K562 (cell line): ENCODE data around the gene MTOR. TPM values are rescaled to one million over a fixed set of nuclear protein-coding genes. Genes with fewer than 3 reads are reported as not detected.

Source experiments
- ATAC-seq: fragments of 200-7000 bp; cut with Tn5 transposase; 3 replicates; pipeline ENCODE4 v1.9.1; 2020; ENCODE audit warnings: moderate library complexity
- BruUV-seq: library from RNA; stranded (reverse); fragments of 400-500 nt; replicated peaks from 2 replicates; lab custom pipeline; 2021; lab: Mats Ljungman, UMichigan
- CTCF ChIA-PET: fragments of 300-600 bp; formaldehyde crosslinking; extraction: SDS; loops from one replicate; lab custom pipeline; 2021; ENCODE audit warnings: low intra/inter-chr PET ratio; lab: Yijun Ruan, JAX
- POLR2A ChIA-PET: fragments of 300-600, 350-650 bp; sonication (Branson Sonifier 250); formaldehyde crosslinking; extraction: SDS; loops from one replicate; lab custom pipeline; 2021; ENCODE audit warnings: antibody characterized with exemption, inconsistent platforms; lab: Yijun Ruan, JAX
- DNase-seq, 4 experiments: peaks; one replicate each; pipeline versions ENCODE4 v3.0.0 to v3.0.0-alpha.2; 2011 to 2018; ENCODE audit warnings: low spot score in 3 of 4, mixed read lengths in 3 of 4; ENCODE audit errors: extremely low read depth in 1 of 4
- FAIRE-seq: peaks from 2 replicates; lab custom pipeline; 2011; peaks lifted over from hg19 to GRCh38; lab: Jason Lieb, UNC
- H2AFZ ChIP-seq: 2 replicates; pipeline ENCODE4 v1.6.0; 2011; ENCODE audit warnings: low read depth, low read length, control low read depth, inconsistent platforms
- H3K27ac ChIP-seq: fragments of 200-600 bp; 3 replicates; pipeline ENCODE4 v1.8.0; 2011; ENCODE audit warnings: low read depth, mild to moderate bottlenecking, control low read depth, inconsistent platforms, low read length, moderate library complexity, mixed read lengths; ENCODE audit errors: extremely low read depth
- H3K27me3 ChIP-seq, 2 experiments: fragments of 300-600 bp in 1 of 2; 2 replicates in 1 of 2; 3 replicates in 1 of 2; pipeline versions ENCODE4 v1.6.0 to v1.8.0; 2011; ENCODE audit warnings: inconsistent platforms in 2 of 2, low read length in 2 of 2, mild to moderate bottlenecking in 1 of 2, mixed read lengths in 1 of 2, moderate library complexity in 1 of 2; ENCODE audit not compliant: control insufficient read depth in 2 of 2, insufficient read depth in 2 of 2
- H3K36me3 ChIP-seq: fragments of 300-600 bp; 3 replicates; pipeline ENCODE4 v1.8.0; 2011; ENCODE audit warnings: mild to moderate bottlenecking, low read length, inconsistent platforms; ENCODE audit not compliant: control insufficient read depth, insufficient read depth
- H3K4me1 ChIP-seq, 2 experiments: fragments of 200-600 bp in 1 of 2; replicated peaks in 1 of 2; 2 replicates in 1 of 2; 3 replicates in 1 of 2; pipeline versions ENCODE4 v1.5.1 to v1.8.0; 2011; ENCODE audit warnings: inconsistent platforms in 2 of 2, low read length in 2 of 2, mild to moderate bottlenecking in 1 of 2, mixed read lengths in 1 of 2, moderate library complexity in 1 of 2; ENCODE audit not compliant: control insufficient read depth in 2 of 2, insufficient read depth in 2 of 2
- H3K4me2 ChIP-seq: 2 replicates; pipeline ENCODE4 v1.6.1; 2011; ENCODE audit warnings: low read length, control low read depth, inconsistent platforms, mixed read lengths; ENCODE audit not compliant: insufficient read depth
- H3K4me3 ChIP-seq: fragments of 200-600 bp; sonication (generic), shearing (Covaris generic); 2 replicates; pipeline ENCODE4 v1.5.1; 2016; ENCODE audit warnings: control low read depth, inconsistent platforms
- H3K79me2 ChIP-seq: fragments of 200-600 bp; 3 replicates; pipeline ENCODE4 v1.8.0; 2011; ENCODE audit warnings: low read length, inconsistent platforms; ENCODE audit not compliant: control insufficient read depth, insufficient read depth
- H3K9ac ChIP-seq, 2 experiments: 2 replicates each; pipeline versions ENCODE4 v1.6.0 to v1.6.1; 2011; ENCODE audit warnings: low read depth in 2 of 2, low read length in 2 of 2, control low read depth in 1 of 2, inconsistent platforms in 1 of 2, mild to moderate bottlenecking in 1 of 2, mixed read lengths in 1 of 2; ENCODE audit not compliant: insufficient read depth in 1 of 2
- H3K9me1 ChIP-seq: one replicate; pipeline ENCODE4 v1.6.0; 2011; ENCODE audit warnings: inconsistent platforms, mild to moderate bottlenecking, low read length, moderate library complexity; ENCODE audit not compliant: control insufficient read depth, insufficient read depth
- H3K9me3 ChIP-seq: replicated peaks from 2 replicates; pipeline ENCODE4 v1.5.1; 2011; ENCODE audit warnings: low read depth, low read length, inconsistent platforms; ENCODE audit not compliant: control insufficient read depth, insufficient read depth
- H4K20me1 ChIP-seq: replicated peaks from 2 replicates; pipeline ENCODE4 v1.6.1; 2011; ENCODE audit warnings: low read length, inconsistent platforms, mixed read lengths; ENCODE audit not compliant: control insufficient read depth, insufficient read depth
- CBX1 ChIP-seq: sonication (generic); IDR thresholded peaks from 2 replicates; pipeline ENCODE4 v1.6.1; 2016; ENCODE audit warnings: antibody characterized with exemption, low read depth, mild to moderate bottlenecking
- CEBPG ChIP-seq, 3 experiments: fragments of 200-800 bp in 1 of 3; sonication (Bioruptor generic) in 1 of 3; sonication (generic) in 1 of 3; formaldehyde crosslinking in 1 of 3; IDR thresholded peaks in 2 of 3; conservative IDR thresholded peaks in 1 of 3; 2 replicates each; pipeline versions ENCODE4 v1.6.1 to v1.8.0; 2016 to 2022; ENCODE audit warnings: missing compliant biosample characterization in 2 of 3, missing genetic modification characterization in 2 of 3, mild to moderate bottlenecking in 1 of 3, missing genetic modification reagents in 1 of 3
- MBD2 ChIP-seq: sonication (generic); IDR thresholded peaks from 2 replicates; pipeline ENCODE4 v1.6.1; 2016; ENCODE audit warnings: low read depth, borderline replicate concordance
- WGBS: fragments of 100-300 bp; shearing (Covaris generic); methylation state at CpG from one replicate; pipeline ENCODE4 v1.1.6; 2016; ENCODE audit warnings: low coverage, mixed read lengths; ENCODE audit not compliant: insufficient coverage; ENCODE audit errors: missing lambda C conversion rate; 5-methylcytosine and 5-hydroxymethylcytosine counted together
- in situ Hi-C: fragments of 300-500 bp; cut with MboI; formaldehyde crosslinking; loops from 4 replicates; pipeline ENCODE4 v1.15.0; 2018; ENCODE audit warnings: inconsistent platforms, mixed read lengths
- intact Hi-C: fragments of 100-400 bp; cut with micrococcal nuclease; formaldehyde crosslinking; loops from 2 replicates; pipeline ENCODE4 v1.14.2; 2022
- polyA plus RNA-seq, 8 experiments: library from polyadenylated mRNA; depleted of rRNA in 4 of 8; stranded (reverse) in 5 of 8; unstranded in 3 of 8; fragments of >200 nt; fragmentation: Nextera tagmentation in 2 of 8; fragmentation: Illumina TruSeq in 1 of 8; extraction: Ambion mirVana in 2 of 8; extraction: Trizol in 1 of 8; gene quantifications; 2 replicates each; pipeline versions ENCODE4 v1.2.1 to v1.2.3, GENCODE V29; 2011 to 2014; ENCODE audit warnings: inconsistent platforms in 1 of 8, missing spikeins in 1 of 8
- total RNA-seq, 7 experiments: library from RNA; depleted of rRNA in 6 of 7; stranded (reverse); fragments of >200 nt in 6 of 7; fragmentation: Illumina TruSeq in 2 of 7; extraction: Trizol in 2 of 7; gene quantifications; 2 replicates each; pipeline versions ENCODE4 v1.2.1 to v1.2.3, GENCODE V29; 2011 to 2021; ENCODE audit warnings: low replicate concordance in 1 of 7
- TF ChIP-seq, protein P1 (sequence below): fragments of 450-650 bp; formaldehyde crosslinking; IDR thresholded peaks from 2 replicates; pipeline ENCODE4 v1.4.0; 2020; ENCODE audit warnings: mild to moderate bottlenecking, mixed read lengths

Gene MTOR
- total and polyA plus RNA-seq, 9 of the 15 experiments (the other 6 are each of a cell fraction or from before 2014, with no cell fraction given): 11.4 to 71.4 (median 52.2) TPM

DNA sequence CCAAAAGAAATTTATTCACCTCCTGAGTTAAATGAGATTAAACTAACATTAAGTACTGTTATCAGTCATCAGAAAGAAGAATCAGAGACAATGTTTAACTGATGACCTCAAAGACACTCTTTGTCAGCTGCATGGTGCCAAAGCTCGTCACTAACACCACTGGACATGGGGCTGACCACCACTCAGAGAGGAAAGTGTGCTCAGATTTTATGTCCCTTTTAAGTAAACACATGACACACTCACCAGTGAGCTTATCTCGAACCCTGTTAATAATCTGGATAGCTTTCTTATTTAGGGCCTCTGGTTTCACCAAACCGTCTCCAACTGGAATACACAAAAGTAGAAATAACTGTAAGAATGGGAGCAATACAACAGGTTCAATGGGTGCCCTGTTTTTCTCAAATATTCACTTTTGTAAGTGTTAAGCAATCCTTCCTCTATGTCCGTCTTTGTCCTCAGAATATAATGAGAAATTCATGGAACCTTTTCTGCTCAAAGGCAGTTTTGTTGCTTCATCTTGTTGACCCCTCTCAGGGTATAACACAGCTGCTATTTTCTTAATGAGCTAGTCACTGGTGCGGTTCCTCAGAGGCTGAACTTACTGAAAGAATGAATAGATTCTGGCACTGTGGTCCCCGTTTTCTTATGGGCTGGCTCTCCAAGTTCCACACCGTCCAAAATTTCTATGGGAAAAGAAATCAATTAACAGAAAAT is 153.1 kb downstream of the MTOR start:
- Histone ChIP-seq H3K4me3 (no peak overlapping the region), H3K36me3 (peaks cover 78% of the 10 kb centered on the region), H3K27me3 (no peaks in the 10 kb centered on the region), H3K27ac (no peak overlapping the region), H3K9ac (no peak overlapping the region), H3K79me2 (no peaks in the 10 kb centered on the region), H4K20me1 (no peaks in the 10 kb centered on the region), H2AFZ (no peak overlapping the region), H3K9me3 (no peaks in the 10 kb centered on the region), H3K9me1 (no peaks in the 10 kb centered on the region), H3K4me1 (no peaks in the 10 kb centered on the region), H3K4me2 (no peak overlapping the region)
- no TSS peak for BruUV-seq
- FAIRE-seq (no peak), DNase-seq (no peak), ATAC-seq (no peak)
- TF ChIP-seq, protein P1, sequence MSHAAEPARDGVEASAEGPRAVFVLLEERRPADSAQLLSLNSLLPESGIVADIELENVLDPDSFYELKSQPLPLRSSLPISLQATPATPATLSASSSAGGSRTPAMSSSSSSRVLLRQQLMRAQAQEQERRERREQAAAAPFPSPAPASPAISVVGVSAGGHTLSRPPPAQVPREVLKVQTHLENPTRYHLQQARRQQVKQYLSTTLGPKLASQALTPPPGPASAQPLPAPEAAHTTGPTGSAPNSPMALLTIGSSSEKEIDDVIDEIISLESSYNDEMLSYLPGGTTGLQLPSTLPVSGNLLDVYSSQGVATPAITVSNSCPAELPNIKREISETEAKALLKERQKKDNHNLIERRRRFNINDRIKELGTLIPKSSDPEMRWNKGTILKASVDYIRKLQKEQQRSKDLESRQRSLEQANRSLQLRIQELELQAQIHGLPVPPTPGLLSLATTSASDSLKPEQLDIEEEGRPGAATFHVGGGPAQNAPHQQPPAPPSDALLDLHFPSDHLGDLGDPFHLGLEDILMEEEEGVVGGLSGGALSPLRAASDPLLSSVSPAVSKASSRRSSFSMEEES: no peak
- TF ChIP-seq CEBPG (CRISPR knock-in tag; IDR thresholded peaks at IDR 0.05): no peak
- 0 out of 4 replicates have a peak, but pooled peaks of 1 of the 2 experiments have one; percentile 19 for TF ChIP-seq CEBPG (tag; conservative IDR thresholded peaks at IDR 0.05 in 1 of 2, IDR thresholded peaks at IDR 0.05 in 1 of 2)
- no peak for TF ChIP-seq CBX1
- no peak for TF ChIP-seq MBD2
- WGBS: 82% methylated on average over 7 of the region's 7 CpGs
- POLR2A ChIA-PET: interaction anchor here (0.7 to 4.2 kb wide), 2 partner anchors 11 to 104 kb away, joined by 3 to 28 read pairs; partner anchors contain the start of gene EXOSC10
- intact Hi-C loops (no loop called here), in situ Hi-C loops (no loop called here)
- CTCF ChIA-PET: no interaction called here
